Gastroesophageal sphincter (tissue), 4 donors: Measurements from ENCODE around the gene NCF4. TPM values are rescaled to one million over a fixed set of nuclear protein-coding genes. Genes with fewer than 3 reads are reported as not detected.

Experiments used
- ATAC-seq: fragments of 150-250 bp; one replicate; pipeline ENCODE4 v1.9.1; 2016; ENCODE audit warnings: mild to moderate bottlenecking, moderate library complexity
- H3K27ac ChIP-seq, 4 donors: fragments of 200-600 bp; sonication (generic) in 3 of 4; 1 replicate in 3 of 4; 2 replicates in 1 of 4; pipeline ENCODE4 v1.5.1; 2016 to 2019
- H3K27me3 ChIP-seq: fragments of 200-600 bp; sonication (generic); one replicate; pipeline ENCODE4 v1.5.1; 2019
- H3K36me3 ChIP-seq, 2 donors: fragments of 200-600 bp; sonication (generic); one replicate each; pipeline ENCODE4 v1.5.1; 2019; ENCODE audit warnings: control low read depth in 1 of 2
- H3K4me1 ChIP-seq, 3 donors: fragments of 200-600 bp; sonication (generic); 1 replicate in 2 of 3; 2 replicates in 1 of 3; pipeline ENCODE4 v1.5.1; 2016 to 2019; ENCODE audit warnings: control low read depth in 2 of 3
- H3K4me3 ChIP-seq, 2 donors: fragments of 200-600 bp; sonication (generic); one replicate each; pipeline ENCODE4 v1.5.1; 2019; ENCODE audit warnings: mild to moderate bottlenecking in 1 of 2, moderate library complexity in 1 of 2
- H3K9me3 ChIP-seq, 3 donors: fragments of 200-600 bp; sonication (generic); one replicate each; pipeline ENCODE4 v1.5.1; 2017 to 2019; ENCODE audit warnings: control low read depth in 2 of 3
- EP300 ChIP-seq: sonication (generic); formaldehyde crosslinking; IDR thresholded peaks from one replicate; pipeline ENCODE4 v1.6.1; 2017; ENCODE audit warnings: antibody characterized with exemption, mild to moderate bottlenecking
- POLR2A ChIP-seq, 2 donors: fragments of 450-650 bp; IDR thresholded peaks; one replicate each; pipeline ENCODE4 v1.6.1; 2017; ENCODE audit warnings: antibody characterized with exemption in 2 of 2, mild to moderate bottlenecking in 2 of 2, moderate library complexity in 1 of 2
- POLR2AphosphoS5 ChIP-seq: sonication (generic); formaldehyde crosslinking; IDR thresholded peaks from one replicate; pipeline ENCODE4 v1.6.1; 2017; ENCODE audit warnings: antibody characterized with exemption
- WGBS, 2 donors: methylation state at CpG; one replicate each; pipeline ENCODE4 v1.1.5; 2018; ENCODE audit warnings: low coverage in 1 of 2; 5-methylcytosine and 5-hydroxymethylcytosine counted together
- total RNA-seq, 4 donors: library from RNA; depleted of rRNA; stranded (reverse); fragments of >200 nt; gene quantifications; one replicate each; pipeline ENCODE4 v1.1.0, GENCODE V29; 2016
- TF ChIP-seq, protein P1 (sequence below), 4 experiments: fragments of 200-600 bp in 2 of 4; fragments of 450-650 bp in 2 of 4; sonication (generic) in 1 of 4; IDR thresholded peaks; one replicate each; pipeline ENCODE4 v1.5.1; 2017 to 2019; ENCODE audit warnings: antibody characterized with exemption in 4 of 4, mild to moderate bottlenecking in 2 of 4, moderate library complexity in 2 of 4

NCF4 gene
- total RNA-seq, 4 donors from 2014 or later, result 5.4 to 20.5 (median 10.6) TPM

DNA sequence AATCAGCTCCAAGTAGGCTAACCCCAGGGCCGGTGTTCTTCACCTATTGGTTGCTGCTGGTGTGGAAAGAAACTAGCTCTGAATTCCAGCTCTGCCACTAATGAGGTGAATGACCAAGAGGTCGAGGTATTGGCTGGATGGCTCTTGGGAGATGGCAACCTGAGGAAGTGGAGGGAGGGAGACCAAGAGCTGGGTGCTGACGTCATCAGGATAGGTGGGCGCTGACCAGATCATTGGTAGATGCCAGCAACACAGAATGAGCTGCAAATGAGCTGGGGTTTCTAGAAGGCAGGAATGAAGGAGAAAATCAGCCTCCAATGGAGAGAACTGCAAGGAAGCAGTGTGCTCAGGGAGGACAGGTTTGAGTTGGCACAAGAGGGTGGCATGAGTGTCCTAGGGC lies 37.9 kb downstream of the NCF4 start:
- peaks cover 0 to 33% (median 0%) of the 10 kb centered on the region in 3 donors for H3K9me3 ChIP-seq
- no peak overlapping the region for H3K4me3 ChIP-seq
- no peaks in the 10 kb centered on the region for H3K4me1 ChIP-seq
- H3K27me3 ChIP-seq, result peaks cover 40% of the 10 kb centered on the region
- no peak for ATAC-seq
- WGBS, 2 donors, result 84 to 88% methylated on average over 1 to 4 of the region's 4 CpGs
- no peaks in the 10 kb centered on the region for H3K36me3 ChIP-seq
- no peak overlapping the region for H3K27ac ChIP-seq
- TF ChIP-seq, protein P1, sequence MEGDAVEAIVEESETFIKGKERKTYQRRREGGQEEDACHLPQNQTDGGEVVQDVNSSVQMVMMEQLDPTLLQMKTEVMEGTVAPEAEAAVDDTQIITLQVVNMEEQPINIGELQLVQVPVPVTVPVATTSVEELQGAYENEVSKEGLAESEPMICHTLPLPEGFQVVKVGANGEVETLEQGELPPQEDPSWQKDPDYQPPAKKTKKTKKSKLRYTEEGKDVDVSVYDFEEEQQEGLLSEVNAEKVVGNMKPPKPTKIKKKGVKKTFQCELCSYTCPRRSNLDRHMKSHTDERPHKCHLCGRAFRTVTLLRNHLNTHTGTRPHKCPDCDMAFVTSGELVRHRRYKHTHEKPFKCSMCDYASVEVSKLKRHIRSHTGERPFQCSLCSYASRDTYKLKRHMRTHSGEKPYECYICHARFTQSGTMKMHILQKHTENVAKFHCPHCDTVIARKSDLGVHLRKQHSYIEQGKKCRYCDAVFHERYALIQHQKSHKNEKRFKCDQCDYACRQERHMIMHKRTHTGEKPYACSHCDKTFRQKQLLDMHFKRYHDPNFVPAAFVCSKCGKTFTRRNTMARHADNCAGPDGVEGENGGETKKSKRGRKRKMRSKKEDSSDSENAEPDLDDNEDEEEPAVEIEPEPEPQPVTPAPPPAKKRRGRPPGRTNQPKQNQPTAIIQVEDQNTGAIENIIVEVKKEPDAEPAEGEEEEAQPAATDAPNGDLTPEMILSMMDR (IDR thresholded peaks at IDR 0.05), result no peak
- TF ChIP-seq EP300 (no peak), POLR2A (IDR thresholded peaks at IDR 0.05) (no peak), POLR2AphosphoS5 (no peak)

DNA sequence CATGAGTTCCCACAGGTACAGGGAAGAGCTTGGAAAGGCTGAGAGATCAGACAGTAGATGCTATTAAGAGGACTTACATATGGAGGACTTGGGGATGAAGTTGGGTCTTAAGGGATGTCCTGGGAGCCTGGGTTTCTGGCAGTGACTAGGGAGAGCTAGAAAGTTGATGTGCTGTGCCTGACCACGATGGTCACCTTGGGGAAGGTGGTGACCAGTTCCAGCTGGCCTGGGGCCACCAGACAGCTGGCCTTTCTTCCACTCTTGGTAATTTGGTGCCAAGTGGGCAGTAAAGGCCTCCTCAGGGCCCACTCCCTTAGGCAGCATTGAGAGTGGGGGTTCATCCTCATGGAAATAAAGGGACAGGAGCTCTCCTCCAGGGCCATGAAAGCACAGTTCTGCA lies 38.7 kb downstream of the NCF4 start:
- H3K4me1 ChIP-seq, result no peaks in the 10 kb centered on the region

DNA sequence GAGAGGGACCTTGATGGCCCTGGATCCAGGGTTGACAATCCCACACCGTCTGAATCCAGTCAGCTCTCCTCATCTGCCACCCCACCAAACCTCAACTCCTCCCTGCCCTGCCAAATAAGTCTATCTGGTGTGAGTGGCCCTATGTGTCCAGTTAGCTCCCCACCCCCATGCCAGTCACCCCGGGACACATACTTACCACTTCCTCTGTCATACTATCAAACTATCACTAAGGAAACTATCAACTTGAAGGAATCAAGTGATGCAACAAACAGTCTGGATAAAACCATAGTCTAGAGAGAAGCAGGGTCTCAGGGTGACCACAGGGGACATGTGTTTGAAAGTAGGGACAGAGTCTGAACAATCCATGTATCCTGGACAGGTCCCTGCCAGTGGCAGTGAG lies 39.4 kb downstream of the NCF4 start:
- Histone ChIP-seq H3K36me3 (no peaks in the 10 kb centered on the region), H3K4me1 (no peaks in the 10 kb centered on the region), H3K27me3 (peaks cover 52% of the 10 kb centered on the region), H3K9me3 (peaks cover 0 to 29% (median 0%) of the 10 kb centered on the region in 3 donors), H3K4me3 (no peak overlapping the region), H3K27ac (no peak overlapping the region)
- TF ChIP-seq, protein P1 (IDR thresholded peaks at IDR 0.05), result no peak
- TF ChIP-seq POLR2AphosphoS5 (no peak), EP300 (no peak), POLR2A (IDR thresholded peaks at IDR 0.05) (no peak)
- ATAC-seq, result no peak
- WGBS, 2 donors, result 65 to 82% methylated on average over 2 of the region's 2 CpGs

More for the DNA sequence above, 38.7 kb downstream of the NCF4 start:
- Histone ChIP-seq H3K27me3 (peaks cover 45% of the 10 kb centered on the region), H3K36me3 (no peaks in the 10 kb centered on the region), H3K27ac (no peak overlapping the region), H3K4me3 (no peak overlapping the region), H3K9me3 (peaks cover 0 to 33% (median 0%) of the 10 kb centered on the region in 3 donors)
- ATAC-seq, result no peak
- TF ChIP-seq POLR2A (IDR thresholded peaks at IDR 0.05) (no peak), EP300 (no peak), POLR2AphosphoS5 (no peak)
- TF ChIP-seq, protein P1 (IDR thresholded peaks at IDR 0.05), result no peak
- 30% methylated on average over 1 of the region's 1 CpG; no CpG with 5 or more reads in 1 of the 2 donors for WGBS, 2 donors

DNA sequence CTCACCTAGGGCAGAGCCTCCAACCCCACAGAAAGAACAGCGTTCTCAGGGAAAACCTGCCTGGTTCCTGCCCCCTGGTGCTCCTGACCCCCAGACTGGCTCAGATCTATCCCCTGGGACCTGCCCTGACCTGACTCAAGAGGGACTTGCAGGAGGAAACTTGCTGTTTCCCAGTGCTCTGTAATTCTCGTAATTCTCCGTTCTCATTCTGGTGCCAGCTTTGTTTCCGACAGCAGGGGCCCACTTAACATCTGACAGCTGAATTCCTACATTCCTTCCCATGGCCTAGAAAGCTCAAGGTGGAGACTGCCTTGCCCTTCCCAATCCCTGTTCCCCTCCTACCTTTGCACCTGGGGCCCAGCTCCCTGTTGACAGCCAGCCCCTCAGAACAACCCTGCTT lies 40.1 kb downstream of the NCF4 start:
- H3K36me3 ChIP-seq, result no peaks in the 10 kb centered on the region
- no peaks in the 10 kb centered on the region for H3K4me1 ChIP-seq
- WGBS, 2 donors, result 11 to 30% methylated on average over 3 of the region's 4 CpGs
- H3K27ac ChIP-seq, result no peak overlapping the region
- no peak for ATAC-seq
- no peak overlapping the region for H3K4me3 ChIP-seq
- TF ChIP-seq POLR2AphosphoS5 (no peak), POLR2A (IDR thresholded peaks at IDR 0.05) (no peak), EP300 (no peak)
- TF ChIP-seq, protein P1 (IDR thresholded peaks at IDR 0.05), result no peak
- peaks cover 55% of the 10 kb centered on the region for H3K27me3 ChIP-seq
- peaks cover 0 to 23% (median 0%) of the 10 kb centered on the region in 3 donors for H3K9me3 ChIP-seq

DNA sequence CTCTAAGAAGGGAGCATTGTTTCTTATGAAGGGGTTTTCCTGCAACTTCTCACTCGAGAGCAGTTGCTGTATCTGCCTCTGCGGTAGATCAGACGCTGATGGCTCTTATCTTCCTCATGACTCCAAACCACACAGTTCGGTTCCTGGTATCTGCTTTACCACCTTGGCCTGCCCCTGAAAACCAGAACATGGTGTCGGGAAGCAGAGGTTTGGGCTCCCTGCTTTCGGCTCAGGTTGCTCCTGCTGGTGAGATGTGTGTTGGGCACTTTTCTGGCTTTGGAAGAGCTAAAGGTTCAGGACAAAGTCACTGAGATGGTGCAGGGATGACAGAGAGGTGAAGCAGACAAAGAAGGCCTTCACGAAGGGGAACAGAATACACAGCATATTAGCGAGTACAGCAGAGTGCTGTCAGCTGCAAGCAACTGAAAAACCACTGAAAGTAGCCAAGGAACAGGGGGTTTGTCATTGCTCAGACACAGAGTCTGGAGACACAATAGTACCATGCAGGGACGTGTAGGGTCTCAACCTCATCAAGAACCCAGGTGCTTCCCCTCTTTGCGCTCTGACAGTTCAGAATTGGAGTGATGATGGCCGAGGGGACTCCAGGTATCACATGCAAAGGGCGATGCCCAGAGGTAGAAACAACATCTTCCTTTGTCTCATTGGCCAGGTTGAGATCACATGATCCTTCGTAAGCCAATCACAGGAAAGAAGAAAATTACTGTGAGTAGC lies 40.8 kb downstream of the NCF4 start:
- H3K27ac ChIP-seq, result no peak overlapping the region
- peaks cover 60% of the 10 kb centered on the region for H3K27me3 ChIP-seq
- no peaks in the 10 kb centered on the region for H3K4me1 ChIP-seq
- H3K9me3 ChIP-seq, result peaks cover 0 to 18% (median 0%) of the 10 kb centered on the region in 3 donors
- TF ChIP-seq EP300 (no peak), POLR2A (IDR thresholded peaks at IDR 0.05) (no peak)
- 84 to 93% methylated on average over 5 to 6 of the region's 13 CpGs for WGBS, 2 donors
- ATAC-seq, result no peak
- no peak overlapping the region for H3K4me3 ChIP-seq
- H3K36me3 ChIP-seq, result no peaks in the 10 kb centered on the region
